Adipocyte (in vitro differentiated cells): ENCODE results near the gene MAGEC1.
"Not testable (repeated sequence)": the region's sequence is repeated elsewhere in the genome, so short reads cannot be mapped to it uniquely, and the experiment has no call there.

Source experiments
- DNase-seq: peaks from one replicate; pipeline ENCODE4 v3.0.0-alpha.2; 2015; ENCODE audit warnings: low read depth
- H3K27me3 ChIP-seq: replicated peaks from 2 replicates; pipeline ENCODE4 v1.7.0; 2013; ENCODE audit warnings: mild to moderate bottlenecking, low read length, moderate library complexity; ENCODE audit not compliant: control insufficient read depth, insufficient read depth
- H3K36me3 ChIP-seq: 2 replicates; pipeline ENCODE4 v1.7.0; 2013; ENCODE audit warnings: low read length, mild to moderate bottlenecking, moderate library complexity; ENCODE audit not compliant: control insufficient read depth, insufficient read depth, severe bottlenecking
- H3K4me1 ChIP-seq: 2 replicates; pipeline ENCODE4 v1.7.0; 2013; ENCODE audit warnings: mild to moderate bottlenecking, low read length, moderate library complexity; ENCODE audit not compliant: control insufficient read depth, insufficient read depth
- H3K4me3 ChIP-seq: 2 replicates; pipeline ENCODE4 v1.7.0; 2013; ENCODE audit warnings: mild to moderate bottlenecking, low read length, moderate library complexity
- H3K9ac ChIP-seq: 2 replicates; pipeline ENCODE4 v1.7.0; 2013; ENCODE audit warnings: mild to moderate bottlenecking, low read length, moderate library complexity
- H3K9me3 ChIP-seq: 2 replicates; pipeline ENCODE4 v1.7.0; 2013; ENCODE audit warnings: mild to moderate bottlenecking, low read length, moderate library complexity; ENCODE audit not compliant: control insufficient read depth

MAGEC1 gene

GRCh38 chrX:141903400-141904155 is at the start of gene MAGEC1:
Gene MAGEC1 (plus strand): TSS chrX:141903894. CDS start chrX:141905073, 1,179 bp downstream.
- Histone ChIP-seq H3K27me3 (no peaks in the 10 kb centered on the region), H3K4me1 (no peaks in the 10 kb centered on the region), H3K4me3 (no peak within 1 kb of the TSS), H3K36me3 (no peaks in the 10 kb centered on the region), H3K9ac (no peak within 1 kb of the TSS), H3K9me3 (peaks cover 34% of the 10 kb centered on the region)
- no peak for DNase-seq

- Histone ChIP-seq H3K36me3 (no peaks in the 10 kb centered on the region), H3K4me1 (no peaks in the 10 kb centered on the region), H3K9ac (no peak overlapping the region), H3K9me3 (no peaks in the 10 kb centered on the region), H3K4me3 (no peak overlapping the region), H3K27me3 (no peaks in the 10 kb centered on the region)
- no peak for DNase-seq
Observed at GRCh38 chrX:141857479-141857878, 46.2 kb upstream of the MAGEC1 start.

GRCh38 chrX:141879616-141880015 is 24.1 kb upstream of the MAGEC1 start:
- Histone ChIP-seq H3K9me3 (no peaks in the 10 kb centered on the region), H3K27me3 (peaks cover 4% of the 10 kb centered on the region), H3K9ac (no peak overlapping the region), H3K36me3 (no peaks in the 10 kb centered on the region), H3K4me1 (no peaks in the 10 kb centered on the region), H3K4me3 (no peak overlapping the region)
- no peak for DNase-seq

- not testable (repeated sequence) for H3K36me3 ChIP-seq, DNase-seq
Observed at GRCh38 chrX:141888811-141889210, 14.9 kb upstream of the MAGEC1 start.

GRCh38 chrX:141894733-141895132 is 9.0 kb upstream of the MAGEC1 start:
- Histone ChIP-seq H3K4me1 (no peaks in the 10 kb centered on the region), H3K36me3 (no peaks in the 10 kb centered on the region), H3K9me3 (no peaks in the 10 kb centered on the region), H3K4me3 (no peak overlapping the region), H3K9ac (no peak overlapping the region), H3K27me3 (no peaks in the 10 kb centered on the region)
- DNase-seq, result no peak

More at GRCh38 chrX:141888811-141889210, 14.9 kb upstream of the MAGEC1 start:
- not testable (repeated sequence) for H3K9me3 ChIP-seq, H3K9ac ChIP-seq, H3K4me1 ChIP-seq, H3K4me3 ChIP-seq, H3K27me3 ChIP-seq

- DNase-seq, result no peak
- H3K27me3 ChIP-seq, result no peaks in the 10 kb centered on the region
- no peaks in the 10 kb centered on the region for H3K9me3 ChIP-seq
- H3K36me3 ChIP-seq, result no peaks in the 10 kb centered on the region
- H3K9ac ChIP-seq, result no peak overlapping the region
- H3K4me3 ChIP-seq, result no peak overlapping the region
- no peaks in the 10 kb centered on the region for H3K4me1 ChIP-seq
Observed at GRCh38 chrX:141897690-141898089, 6.0 kb upstream of the MAGEC1 start.

- Histone ChIP-seq H3K9me3 (peaks cover 24% of the 10 kb centered on the region), H3K36me3 (no peaks in the 10 kb centered on the region), H3K9ac (no peak overlapping the region), H3K4me1 (no peaks in the 10 kb centered on the region), H3K27me3 (no peaks in the 10 kb centered on the region), H3K4me3 (no peak overlapping the region)
- no peak for DNase-seq
Observed at GRCh38 chrX:141902366-141902765, 1.3 kb upstream of the MAGEC1 start.

GRCh38 chrX:141904262-141904661 is 568 bp downstream of the MAGEC1 start:
- no peaks in the 10 kb centered on the region for H3K4me1 ChIP-seq
- H3K36me3 ChIP-seq, result no peaks in the 10 kb centered on the region

GRCh38 chrX:141917801-141918200 is 14.1 kb downstream of the MAGEC1 start:
- DNase-seq, result no peak
- Histone ChIP-seq H3K9ac (no peak overlapping the region), H3K36me3 (no peaks in the 10 kb centered on the region), H3K27me3 (peaks cover 3% of the 10 kb centered on the region), H3K9me3 (no peaks in the 10 kb centered on the region), H3K4me3 (no peak overlapping the region), H3K4me1 (no peaks in the 10 kb centered on the region)

More at GRCh38 chrX:141904262-141904661, 568 bp downstream of the MAGEC1 start:
- peaks cover 35% of the 10 kb centered on the region for H3K9me3 ChIP-seq
- no peaks in the 10 kb centered on the region for H3K27me3 ChIP-seq
- no peak overlapping the region for H3K9ac ChIP-seq
- no peak for DNase-seq
- no peak overlapping the region for H3K4me3 ChIP-seq

- DNase-seq, result no peak
- peaks cover 4% of the 10 kb centered on the region for H3K9me3 ChIP-seq
- H3K4me3 ChIP-seq, result no peak overlapping the region
- no peaks in the 10 kb centered on the region for H3K4me1 ChIP-seq
- no peaks in the 10 kb centered on the region for H3K36me3 ChIP-seq
- H3K27me3 ChIP-seq, result peaks cover 3% of the 10 kb centered on the region
- no peak overlapping the region for H3K9ac ChIP-seq
Observed at GRCh38 chrX:141924293-141924692, 20.6 kb downstream of the MAGEC1 start.

GRCh38 chrX:141928432-141928831 is 24.7 kb downstream of the MAGEC1 start:
- peaks cover 4% of the 10 kb centered on the region for H3K9me3 ChIP-seq
- H3K36me3 ChIP-seq, result no peaks in the 10 kb centered on the region
- DNase-seq, result no peak
- no peaks in the 10 kb centered on the region for H3K27me3 ChIP-seq
- no peak overlapping the region for H3K4me3 ChIP-seq
- H3K4me1 ChIP-seq, result no peaks in the 10 kb centered on the region
- H3K9ac ChIP-seq, result no peak overlapping the region
